Vagina (tissue), 2 donors: ENCODE data around the gene CAV3.

ENCODE experiments used
- CTCF ChIP-seq, 3 experiments: fragments of 450-650 bp in 2 of 3; fragments of 200-600 bp in 1 of 3; sonication (generic) in 1 of 3; IDR thresholded peaks; one replicate each; pipeline ENCODE4 v1.5.1; 2017 to 2019; ENCODE audit warnings: antibody characterized with exemption in 3 of 3, mild to moderate bottlenecking in 2 of 3, moderate library complexity in 2 of 3
- POLR2A ChIP-seq, 2 donors: fragments of 450-650 bp; IDR thresholded peaks; one replicate each; pipeline ENCODE4 v1.6.1; 2017; ENCODE audit warnings: antibody characterized with exemption in 2 of 2, mild to moderate bottlenecking in 2 of 2, moderate library complexity in 2 of 2
- POLR2AphosphoS5 ChIP-seq, 2 donors: sonication (generic); formaldehyde crosslinking; IDR thresholded peaks; one replicate each; pipeline ENCODE4 v1.9.0; 2017; ENCODE audit warnings: antibody characterized with exemption in 2 of 2, mild to moderate bottlenecking in 2 of 2, low read depth in 1 of 2; ENCODE audit not compliant: insufficient read depth in 1 of 2

GRCh38 chr3:8761866-8762265, 28.3 kb downstream of the CAV3 start:
- no peak for TF ChIP-seq CTCF (IDR thresholded peaks at IDR 0.05)
- no peak for TF ChIP-seq POLR2A (IDR thresholded peaks at IDR 0.05)
- TF ChIP-seq POLR2AphosphoS5 (IDR thresholded peaks at IDR 0.05; ENCODE audit: insufficient read depth in 1 of 2, low read depth in 1 of 2): no peak
